WTC11 (cell line): ENCODE data around the gene GCDH. TPM values are rescaled to one million over a fixed set of nuclear protein-coding genes. Genes with fewer than 3 reads are reported as not detected.

ENCODE experiments used
- ATAC-seq: fragments of 200-7000 bp; cut with Tn5 transposase; 2 replicates; pipeline ENCODE4 v1.10.0; 2021; ENCODE audit warnings: mild to moderate bottlenecking, moderate library complexity
- CTCF ChIA-PET: fragments of 300-600 bp; sonication (Branson Sonifier 250); formaldehyde crosslinking; loops from one replicate; lab custom pipeline; 2021; ENCODE audit warnings: antibody characterized with exemption; lab: Charles Lee
- POLR2A ChIA-PET: fragments of 350-600 bp; sonication (Branson Sonifier 250); formaldehyde crosslinking; loops from one replicate; lab custom pipeline; 2021; ENCODE audit warnings: antibody characterized with exemption; lab: Charles Lee
- DNase-seq: peaks from one replicate; pipeline ENCODE4 v3.0.0; 2021; ENCODE audit warnings: low spot score
- H3K27ac Mint-ChIP-seq: 2 replicates; pipeline ENCODE4 v1.8.0; 2021; ENCODE audit warnings: mixed read lengths
- H3K27me3 Mint-ChIP-seq: 2 replicates; pipeline ENCODE4 v1.8.0; 2021; ENCODE audit warnings: low read depth, mild to moderate bottlenecking, moderate library complexity, mixed read lengths
- H3K36me3 Mint-ChIP-seq: 2 replicates; pipeline ENCODE4 v1.8.0; 2021; ENCODE audit warnings: mixed read lengths
- H3K4me1 Mint-ChIP-seq: 2 replicates; pipeline ENCODE4 v1.8.0; 2022; ENCODE audit warnings: mixed read lengths
- H3K4me3 Mint-ChIP-seq: 2 replicates; pipeline ENCODE4 v1.8.0; 2021; ENCODE audit warnings: mild to moderate bottlenecking, moderate library complexity, mixed read lengths
- H3K9me3 Mint-ChIP-seq: 2 replicates; pipeline ENCODE4 v1.8.0; 2021; ENCODE audit warnings: mixed read lengths
- EMX1 ChIP-seq: fragments of 250-450 bp; sonication (Bioruptor Pico); IDR thresholded peaks from 2 replicates; pipeline ENCODE4 v1.8.0; 2021; ENCODE audit warnings: mild to moderate bottlenecking
- FOXP1 ChIP-seq: sonication (generic); formaldehyde crosslinking; IDR thresholded peaks from 2 replicates; pipeline ENCODE4 v1.8.0; 2022; ENCODE audit warnings: missing genetic modification reagents, mild to moderate bottlenecking, moderate library complexity, borderline replicate concordance
- JAZF1 ChIP-seq: fragments of 250-450 bp; sonication (Bioruptor Pico); IDR thresholded peaks from 2 replicates; pipeline ENCODE4 v1.9.0; 2021; ENCODE audit warnings: moderate library complexity, mild to moderate bottlenecking, inconsistent platforms
- MYBL2 ChIP-seq: sonication (generic); formaldehyde crosslinking; IDR thresholded peaks from 2 replicates; pipeline ENCODE4 v1.8.1; 2023; ENCODE audit warnings: mild to moderate bottlenecking, moderate library complexity, missing genetic modification reagents
- NFYB ChIP-seq: sonication (generic); formaldehyde crosslinking; conservative IDR thresholded peaks from 2 replicates; pipeline ENCODE4 v1.8.0; 2022; ENCODE audit warnings: low read depth, missing genetic modification reagents
- NR1H2 ChIP-seq: sonication (generic); formaldehyde crosslinking; IDR thresholded peaks from 2 replicates; pipeline ENCODE4 v1.9.0; 2021; ENCODE audit warnings: mild to moderate bottlenecking, moderate library complexity, missing genetic modification reagents
- PRRX2 ChIP-seq: fragments of 250-450 bp; sonication (Bioruptor Pico); IDR thresholded peaks from 2 replicates; pipeline ENCODE4 v1.8.0; 2021; ENCODE audit warnings: mild to moderate bottlenecking
- RORB ChIP-seq: fragments of 250-450 bp; sonication (Bioruptor Pico); IDR thresholded peaks from 2 replicates; pipeline ENCODE4 v1.9.0; 2021; ENCODE audit warnings: mild to moderate bottlenecking
- SP1 ChIP-seq: sonication (generic); formaldehyde crosslinking; conservative IDR thresholded peaks from 2 replicates; pipeline ENCODE4 v1.8.1; 2022; ENCODE audit warnings: missing genetic modification reagents
- ZBTB21 ChIP-seq: sonication (generic); formaldehyde crosslinking; IDR thresholded peaks from 2 replicates; pipeline ENCODE4 v1.8.1; 2023; ENCODE audit warnings: mild to moderate bottlenecking, missing genetic modification reagents, borderline replicate concordance
- ZNF671 ChIP-seq: fragments of 250-450 bp; sonication (Bioruptor Pico); IDR thresholded peaks from 2 replicates; pipeline ENCODE4 v1.8.0; 2021; ENCODE audit warnings: mild to moderate bottlenecking
- total RNA-seq: library from RNA; stranded (reverse); gene quantifications from 3 replicates; pipeline ENCODE4 v1.2.3, GENCODE V29; 2021
- TF ChIP-seq, protein P1 (sequence below): sonication (generic); formaldehyde crosslinking; IDR thresholded peaks from 2 replicates; pipeline ENCODE4 v1.8.1; 2023; ENCODE audit warnings: mild to moderate bottlenecking, missing genetic modification reagents, borderline replicate concordance
- TF ChIP-seq, protein P2 (sequence below): sonication (generic); formaldehyde crosslinking; IDR thresholded peaks from 2 replicates; pipeline ENCODE4 v1.8.1; 2023; ENCODE audit warnings: mild to moderate bottlenecking, missing genetic modification reagents
- TF ChIP-seq, protein P3 (sequence below): sonication (generic); formaldehyde crosslinking; IDR thresholded peaks from 2 replicates; pipeline ENCODE4 v1.8.1; 2023; ENCODE audit warnings: mild to moderate bottlenecking, missing genetic modification reagents
- TF ChIP-seq, protein P4 (sequence below): sonication (generic); formaldehyde crosslinking; IDR thresholded peaks from 2 replicates; pipeline ENCODE4 v1.8.0; 2022; ENCODE audit warnings: mild to moderate bottlenecking, missing genetic modification reagents
- TF ChIP-seq, protein P5 (sequence below): fragments of 200-600 bp; IDR thresholded peaks from 2 replicates; pipeline ENCODE4 v1.8.0; 2022; ENCODE audit warnings: antibody characterized with exemption

GCDH gene
- total RNA-seq, 1 experiment from 2014 or later, result 69.0 TPM

DNA sequence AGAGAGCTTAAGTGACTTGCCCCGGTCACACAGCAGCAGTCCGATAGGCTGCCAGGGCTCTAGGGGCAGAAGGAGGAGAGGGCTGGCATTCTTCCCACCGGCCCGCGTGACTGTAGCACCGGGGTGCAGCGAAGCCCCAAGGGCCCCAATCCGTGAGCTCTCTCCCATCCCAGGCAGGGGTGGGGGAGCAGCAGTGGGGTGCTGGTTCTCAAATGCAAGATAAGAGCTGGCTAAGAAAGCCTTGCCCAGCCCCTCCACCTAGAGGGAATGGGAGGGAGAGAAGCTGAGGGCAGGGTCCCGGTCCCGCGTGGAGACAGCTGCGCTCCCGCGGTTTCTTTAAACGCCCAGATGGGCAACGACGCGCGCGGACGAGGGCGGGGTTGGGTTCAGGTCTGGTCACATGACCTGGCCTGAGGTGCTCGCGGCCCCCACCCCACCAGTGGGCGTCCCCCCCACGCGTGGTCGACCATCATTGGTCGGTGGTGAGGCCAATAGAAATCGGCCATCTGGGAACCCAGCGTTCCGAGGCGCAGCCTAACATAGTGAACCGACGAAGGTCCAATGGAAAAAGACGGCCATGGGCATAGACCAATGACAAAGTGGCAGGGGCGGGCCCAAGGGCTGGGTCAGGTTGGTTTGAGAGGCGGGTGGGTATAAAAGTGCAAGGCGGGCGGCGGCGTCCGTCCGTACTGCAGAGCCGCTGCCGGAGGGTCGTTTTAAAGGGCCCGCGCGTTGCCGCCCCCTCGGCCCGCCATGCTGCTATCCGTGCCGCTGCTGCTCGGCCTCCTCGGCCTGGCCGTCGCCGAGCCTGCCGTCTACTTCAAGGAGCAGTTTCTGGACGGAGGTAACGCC, 47.2 kb downstream of the GCDH start, which contains the start of gene CALR (continued):
- TF ChIP-seq, protein P1, sequence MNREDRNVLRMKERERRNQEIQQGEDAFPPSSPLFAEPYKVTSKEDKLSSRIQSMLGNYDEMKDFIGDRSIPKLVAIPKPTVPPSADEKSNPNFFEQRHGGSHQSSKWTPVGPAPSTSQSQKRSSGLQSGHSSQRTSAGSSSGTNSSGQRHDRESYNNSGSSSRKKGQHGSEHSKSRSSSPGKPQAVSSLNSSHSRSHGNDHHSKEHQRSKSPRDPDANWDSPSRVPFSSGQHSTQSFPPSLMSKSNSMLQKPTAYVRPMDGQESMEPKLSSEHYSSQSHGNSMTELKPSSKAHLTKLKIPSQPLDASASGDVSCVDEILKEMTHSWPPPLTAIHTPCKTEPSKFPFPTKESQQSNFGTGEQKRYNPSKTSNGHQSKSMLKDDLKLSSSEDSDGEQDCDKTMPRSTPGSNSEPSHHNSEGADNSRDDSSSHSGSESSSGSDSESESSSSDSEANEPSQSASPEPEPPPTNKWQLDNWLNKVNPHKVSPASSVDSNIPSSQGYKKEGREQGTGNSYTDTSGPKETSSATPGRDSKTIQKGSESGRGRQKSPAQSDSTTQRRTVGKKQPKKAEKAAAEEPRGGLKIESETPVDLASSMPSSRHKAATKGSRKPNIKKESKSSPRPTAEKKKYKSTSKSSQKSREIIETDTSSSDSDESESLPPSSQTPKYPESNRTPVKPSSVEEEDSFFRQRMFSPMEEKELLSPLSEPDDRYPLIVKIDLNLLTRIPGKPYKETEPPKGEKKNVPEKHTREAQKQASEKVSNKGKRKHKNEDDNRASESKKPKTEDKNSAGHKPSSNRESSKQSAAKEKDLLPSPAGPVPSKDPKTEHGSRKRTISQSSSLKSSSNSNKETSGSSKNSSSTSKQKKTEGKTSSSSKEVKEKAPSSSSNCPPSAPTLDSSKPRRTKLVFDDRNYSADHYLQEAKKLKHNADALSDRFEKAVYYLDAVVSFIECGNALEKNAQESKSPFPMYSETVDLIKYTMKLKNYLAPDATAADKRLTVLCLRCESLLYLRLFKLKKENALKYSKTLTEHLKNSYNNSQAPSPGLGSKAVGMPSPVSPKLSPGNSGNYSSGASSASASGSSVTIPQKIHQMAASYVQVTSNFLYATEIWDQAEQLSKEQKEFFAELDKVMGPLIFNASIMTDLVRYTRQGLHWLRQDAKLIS (CRISPR knock-in tag), result no peak

DNA sequence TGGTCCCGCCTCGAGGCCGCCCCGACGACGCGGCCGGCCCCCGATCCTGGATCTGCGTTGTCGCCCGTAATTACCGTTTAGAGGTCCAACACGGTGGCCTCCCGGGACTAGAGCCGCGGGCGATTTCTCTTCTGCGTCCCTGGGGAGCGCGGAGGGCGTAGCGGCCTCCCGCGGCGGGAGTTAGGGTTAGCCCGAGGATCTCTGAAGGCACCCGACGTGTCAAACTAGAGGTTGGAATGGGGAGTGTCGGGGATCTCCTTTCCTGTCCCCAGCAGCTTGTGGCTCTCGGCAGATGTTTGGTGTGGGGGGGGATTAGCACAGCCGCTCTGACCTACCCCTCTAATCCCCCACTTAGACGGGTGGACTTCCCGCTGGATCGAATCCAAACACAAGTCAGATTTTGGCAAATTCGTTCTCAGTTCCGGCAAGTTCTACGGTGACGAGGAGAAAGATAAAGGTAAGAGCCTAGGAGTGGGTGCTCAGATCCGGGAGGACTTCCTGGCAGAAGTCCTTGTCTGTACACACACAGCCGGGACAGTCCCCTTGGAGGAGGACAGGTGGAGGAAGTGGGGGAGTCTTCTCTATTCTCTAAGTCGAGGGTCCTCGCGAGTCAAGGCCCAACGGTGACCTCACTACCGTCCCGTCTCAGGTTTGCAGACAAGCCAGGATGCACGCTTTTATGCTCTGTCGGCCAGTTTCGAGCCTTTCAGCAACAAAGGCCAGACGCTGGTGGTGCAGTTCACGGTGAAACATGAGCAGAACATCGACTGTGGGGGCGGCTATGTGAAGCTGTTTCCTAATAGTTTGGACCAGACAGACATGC, 48.0 kb downstream of the GCDH start:
- H3K4me1 Mint-ChIP-seq, result peaks cover 32% of the 10 kb centered on the region
- ATAC-seq (no peak), DNase-seq (no peak)
- peak overlapping the region; percentile 99 for H3K4me3 Mint-ChIP-seq
- no peaks in the 10 kb centered on the region for H3K9me3 Mint-ChIP-seq
- H3K27me3 Mint-ChIP-seq, result no peaks in the 10 kb centered on the region; the same call in 1 of the 2 replicates
- TF ChIP-seq PRRX2 (CRISPR knock-in tag), result no peak
- TF ChIP-seq, protein P2, sequence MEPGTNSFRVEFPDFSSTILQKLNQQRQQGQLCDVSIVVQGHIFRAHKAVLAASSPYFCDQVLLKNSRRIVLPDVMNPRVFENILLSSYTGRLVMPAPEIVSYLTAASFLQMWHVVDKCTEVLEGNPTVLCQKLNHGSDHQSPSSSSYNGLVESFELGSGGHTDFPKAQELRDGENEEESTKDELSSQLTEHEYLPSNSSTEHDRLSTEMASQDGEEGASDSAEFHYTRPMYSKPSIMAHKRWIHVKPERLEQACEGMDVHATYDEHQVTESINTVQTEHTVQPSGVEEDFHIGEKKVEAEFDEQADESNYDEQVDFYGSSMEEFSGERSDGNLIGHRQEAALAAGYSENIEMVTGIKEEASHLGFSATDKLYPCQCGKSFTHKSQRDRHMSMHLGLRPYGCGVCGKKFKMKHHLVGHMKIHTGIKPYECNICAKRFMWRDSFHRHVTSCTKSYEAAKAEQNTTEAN (CRISPR knock-in tag), result 0 out of 2 replicates have a peak, but pooled peaks have one; percentile 65
- H3K36me3 Mint-ChIP-seq, result peaks cover 56% of the 10 kb centered on the region
- H3K27ac Mint-ChIP-seq, result peak overlapping the region; percentile 90
- ChIA-PET CTCF (no interaction called here), POLR2A (interaction anchor here (2.0 kb wide), 1 partner anchor 54 kb away, joined by 13 read pairs; no protein-coding TSS in a partner anchor)

DNA sequence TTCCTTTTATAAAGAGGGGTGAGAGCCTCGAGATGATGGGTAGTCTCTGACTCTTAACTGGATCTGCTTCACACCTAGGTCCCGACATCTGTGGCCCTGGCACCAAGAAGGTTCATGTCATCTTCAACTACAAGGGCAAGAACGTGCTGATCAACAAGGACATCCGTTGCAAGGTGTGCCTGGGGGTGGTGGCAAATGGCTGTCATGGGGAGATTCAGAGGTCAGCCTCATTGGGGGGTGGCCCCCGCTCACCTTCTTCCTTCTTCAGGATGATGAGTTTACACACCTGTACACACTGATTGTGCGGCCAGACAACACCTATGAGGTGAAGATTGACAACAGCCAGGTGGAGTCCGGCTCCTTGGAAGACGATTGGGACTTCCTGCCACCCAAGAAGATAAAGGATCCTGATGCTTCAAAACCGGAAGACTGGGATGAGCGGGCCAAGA, 49.0 kb downstream of the GCDH start:
- CTCF ChIA-PET, result no interaction called here
- no peaks in the 10 kb centered on the region; the same call in 1 of the 2 replicates for H3K27me3 Mint-ChIP-seq
- DNase-seq (no peak), ATAC-seq (no peak)
- H3K4me3 Mint-ChIP-seq, result peak overlapping the region; percentile 99
- peaks cover 30% of the 10 kb centered on the region for H3K4me1 Mint-ChIP-seq
- H3K27ac Mint-ChIP-seq, result peak overlapping the region; percentile 89
- TF ChIP-seq ZNF671 (no peak), SP1 (CRISPR knock-in tag) (no peak), EMX1 (CRISPR knock-in tag) (no peak), JAZF1 (no peak), NFYB (CRISPR knock-in tag) (no peak)
- H3K36me3 Mint-ChIP-seq, result peaks cover 62% of the 10 kb centered on the region
- POLR2A ChIA-PET, result no interaction called here
- no peaks in the 10 kb centered on the region for H3K9me3 Mint-ChIP-seq

DNA sequence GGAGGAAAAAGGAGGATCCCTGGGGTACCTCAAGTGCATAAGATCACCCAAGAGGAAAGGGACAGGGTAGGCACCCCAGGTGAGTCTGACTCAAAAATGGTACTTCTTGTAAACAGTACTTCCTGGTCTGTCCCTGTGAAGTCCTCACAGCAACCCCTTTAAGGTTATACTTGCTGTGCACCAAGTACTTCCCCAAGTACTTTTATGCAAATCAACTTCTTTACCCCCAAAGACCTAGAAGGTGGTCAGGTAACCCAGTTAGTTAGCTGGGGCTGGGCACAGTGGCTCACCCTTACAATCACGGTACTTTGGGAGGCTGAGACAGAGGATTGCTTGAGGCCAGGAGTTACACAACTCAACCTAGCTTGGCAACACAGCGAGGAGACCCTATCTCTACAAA, 49.9 kb downstream of the GCDH start:
- peak overlapping the region; percentile 89; the same call in 1 of the 2 replicates for H3K27ac Mint-ChIP-seq
- H3K4me1 Mint-ChIP-seq, result peaks cover 30% of the 10 kb centered on the region
- no peaks in the 10 kb centered on the region; the same call in 1 of the 2 replicates for H3K27me3 Mint-ChIP-seq
- DNase-seq (no peak), ATAC-seq (no peak)
- H3K36me3 Mint-ChIP-seq, result peaks cover 66% of the 10 kb centered on the region
- CTCF ChIA-PET, result no interaction called here
- H3K4me3 Mint-ChIP-seq, result peak overlapping the region; percentile 99
- no peaks in the 10 kb centered on the region for H3K9me3 Mint-ChIP-seq
- POLR2A ChIA-PET, result no interaction called here
- TF ChIP-seq NR1H2 (CRISPR knock-in tag) (no peak), RORB (CRISPR knock-in tag) (no peak), FOXP1 (no peak), ZBTB21 (CRISPR knock-in tag) (no peak), MYBL2 (CRISPR knock-in tag) (no peak), NFYB (CRISPR knock-in tag) (no peak)
- TF ChIP-seq, protein P3, sequence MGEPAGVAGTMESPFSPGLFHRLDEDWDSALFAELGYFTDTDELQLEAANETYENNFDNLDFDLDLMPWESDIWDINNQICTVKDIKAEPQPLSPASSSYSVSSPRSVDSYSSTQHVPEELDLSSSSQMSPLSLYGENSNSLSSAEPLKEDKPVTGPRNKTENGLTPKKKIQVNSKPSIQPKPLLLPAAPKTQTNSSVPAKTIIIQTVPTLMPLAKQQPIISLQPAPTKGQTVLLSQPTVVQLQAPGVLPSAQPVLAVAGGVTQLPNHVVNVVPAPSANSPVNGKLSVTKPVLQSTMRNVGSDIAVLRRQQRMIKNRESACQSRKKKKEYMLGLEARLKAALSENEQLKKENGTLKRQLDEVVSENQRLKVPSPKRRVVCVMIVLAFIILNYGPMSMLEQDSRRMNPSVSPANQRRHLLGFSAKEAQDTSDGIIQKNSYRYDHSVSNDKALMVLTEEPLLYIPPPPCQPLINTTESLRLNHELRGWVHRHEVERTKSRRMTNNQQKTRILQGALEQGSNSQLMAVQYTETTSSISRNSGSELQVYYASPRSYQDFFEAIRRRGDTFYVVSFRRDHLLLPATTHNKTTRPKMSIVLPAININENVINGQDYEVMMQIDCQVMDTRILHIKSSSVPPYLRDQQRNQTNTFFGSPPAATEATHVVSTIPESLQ (CRISPR knock-in tag), result no peak
- TF ChIP-seq, protein P4, sequence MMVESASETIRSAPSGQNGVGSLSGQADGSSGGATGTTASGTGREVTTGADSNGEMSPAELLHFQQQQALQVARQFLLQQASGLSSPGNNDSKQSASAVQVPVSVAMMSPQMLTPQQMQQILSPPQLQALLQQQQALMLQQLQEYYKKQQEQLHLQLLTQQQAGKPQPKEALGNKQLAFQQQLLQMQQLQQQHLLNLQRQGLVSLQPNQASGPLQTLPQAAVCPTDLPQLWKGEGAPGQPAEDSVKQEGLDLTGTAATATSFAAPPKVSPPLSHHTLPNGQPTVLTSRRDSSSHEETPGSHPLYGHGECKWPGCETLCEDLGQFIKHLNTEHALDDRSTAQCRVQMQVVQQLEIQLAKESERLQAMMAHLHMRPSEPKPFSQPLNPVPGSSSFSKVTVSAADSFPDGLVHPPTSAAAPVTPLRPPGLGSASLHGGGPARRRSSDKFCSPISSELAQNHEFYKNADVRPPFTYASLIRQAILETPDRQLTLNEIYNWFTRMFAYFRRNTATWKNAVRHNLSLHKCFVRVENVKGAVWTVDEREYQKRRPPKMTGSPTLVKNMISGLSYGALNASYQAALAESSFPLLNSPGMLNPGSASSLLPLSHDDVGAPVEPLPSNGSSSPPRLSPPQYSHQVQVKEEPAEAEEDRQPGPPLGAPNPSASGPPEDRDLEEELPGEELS (CRISPR knock-in tag), result no peak
- TF ChIP-seq, protein P5, sequence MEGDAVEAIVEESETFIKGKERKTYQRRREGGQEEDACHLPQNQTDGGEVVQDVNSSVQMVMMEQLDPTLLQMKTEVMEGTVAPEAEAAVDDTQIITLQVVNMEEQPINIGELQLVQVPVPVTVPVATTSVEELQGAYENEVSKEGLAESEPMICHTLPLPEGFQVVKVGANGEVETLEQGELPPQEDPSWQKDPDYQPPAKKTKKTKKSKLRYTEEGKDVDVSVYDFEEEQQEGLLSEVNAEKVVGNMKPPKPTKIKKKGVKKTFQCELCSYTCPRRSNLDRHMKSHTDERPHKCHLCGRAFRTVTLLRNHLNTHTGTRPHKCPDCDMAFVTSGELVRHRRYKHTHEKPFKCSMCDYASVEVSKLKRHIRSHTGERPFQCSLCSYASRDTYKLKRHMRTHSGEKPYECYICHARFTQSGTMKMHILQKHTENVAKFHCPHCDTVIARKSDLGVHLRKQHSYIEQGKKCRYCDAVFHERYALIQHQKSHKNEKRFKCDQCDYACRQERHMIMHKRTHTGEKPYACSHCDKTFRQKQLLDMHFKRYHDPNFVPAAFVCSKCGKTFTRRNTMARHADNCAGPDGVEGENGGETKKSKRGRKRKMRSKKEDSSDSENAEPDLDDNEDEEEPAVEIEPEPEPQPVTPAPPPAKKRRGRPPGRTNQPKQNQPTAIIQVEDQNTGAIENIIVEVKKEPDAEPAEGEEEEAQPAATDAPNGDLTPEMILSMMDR, result no peak
